GM23338 (cell line): ENCODE measurements around the gene CIRBP. TPM values are rescaled to one million over a fixed set of nuclear protein-coding genes. Genes with fewer than 3 reads are reported as not detected.

Source experiments
- ATAC-seq: fragments of 200-7000 bp; cut with Tn5 transposase; 3 replicates; pipeline ENCODE4 v1.9.1; 2020
- DNase-seq: peaks from one replicate; pipeline ENCODE4 v3.0.0-alpha.2; 2015; ENCODE audit warnings: low spot score
- H2AFZ ChIP-seq: fragments of 200-600 bp; sonication (generic); 2 replicates; pipeline ENCODE4 v1.8.0; 2016; ENCODE audit warnings: antibody characterized with exemption, mild to moderate bottlenecking, moderate library complexity
- H3F3A ChIP-seq: fragments of 200-600 bp; sonication (generic); replicated peaks from 2 replicates; pipeline ENCODE4 v1.8.0; 2017; ENCODE audit warnings: antibody characterized with exemption, mixed run types, low read depth
- H3K27ac ChIP-seq: fragments of 200-600 bp; sonication (generic); 2 replicates; pipeline ENCODE4 v1.6.1; 2016; ENCODE audit warnings: low read depth
- H3K27me3 ChIP-seq: fragments of 200-600 bp; sonication (generic); 2 replicates; pipeline ENCODE4 v1.8.0; 2016; ENCODE audit warnings: mild to moderate bottlenecking, mixed run types, moderate library complexity; ENCODE audit not compliant: insufficient read depth
- H3K36me3 ChIP-seq: fragments of 200-600 bp; sonication (generic); 2 replicates; pipeline ENCODE4 v1.8.0; 2016; ENCODE audit warnings: mild to moderate bottlenecking; ENCODE audit not compliant: insufficient read depth
- H3K4me1 ChIP-seq: fragments of 200-600 bp; sonication (generic); 2 replicates; pipeline ENCODE4 v1.8.0; 2016; ENCODE audit warnings: mild to moderate bottlenecking, moderate library complexity; ENCODE audit not compliant: insufficient read depth
- H3K4me2 ChIP-seq: fragments of 200-600 bp; sonication (generic); 2 replicates; pipeline ENCODE4 v1.7.1; 2017; ENCODE audit warnings: mixed run types
- H3K4me3 ChIP-seq: fragments of 200-600 bp; sonication (generic); 2 replicates; pipeline ENCODE4 v1.6.1; 2016; ENCODE audit warnings: mixed run types
- H3K79me2 ChIP-seq: fragments of 200-600 bp; sonication (generic); replicated peaks from 2 replicates; pipeline ENCODE4 v1.8.0; 2017; ENCODE audit warnings: mild to moderate bottlenecking; ENCODE audit not compliant: insufficient read depth
- H3K9me2 ChIP-seq: fragments of 200-600 bp; sonication (generic); 2 replicates; pipeline ENCODE4 v1.8.0; 2017; ENCODE audit not compliant: insufficient read depth
- H4K20me1 ChIP-seq: fragments of 200-600 bp; sonication (generic); replicated peaks from 2 replicates; pipeline ENCODE4 v1.8.0; 2017; ENCODE audit warnings: mild to moderate bottlenecking; ENCODE audit not compliant: insufficient read depth
- H3K27ac Mint-ChIP-seq: 2 replicates; pipeline ENCODE4 v1.8.0; 2020; ENCODE audit warnings: inconsistent platforms, mild to moderate bottlenecking, moderate library complexity, mixed read lengths
- H3K27me3 Mint-ChIP-seq: 3 replicates; pipeline ENCODE4 v1.8.0; 2022; ENCODE audit warnings: low read depth, mild to moderate bottlenecking, moderate library complexity, mixed read lengths, inconsistent platforms; ENCODE audit not compliant: insufficient read depth, poor library complexity
- H3K36me3 Mint-ChIP-seq: 3 replicates; pipeline ENCODE4 v1.8.0; 2021; ENCODE audit warnings: low read depth, mild to moderate bottlenecking, inconsistent platforms, moderate library complexity, mixed read lengths
- H3K4me1 Mint-ChIP-seq: 3 replicates; pipeline ENCODE4 v1.8.0; 2020; ENCODE audit warnings: mild to moderate bottlenecking, inconsistent platforms, mixed read lengths
- H3K4me3 Mint-ChIP-seq: 3 replicates; pipeline ENCODE4 v1.8.0; 2021; ENCODE audit warnings: moderate library complexity, mild to moderate bottlenecking, inconsistent platforms, mixed read lengths
- H3K9me3 Mint-ChIP-seq: 3 replicates; pipeline ENCODE4 v1.8.0; 2020; ENCODE audit warnings: moderate library complexity, mild to moderate bottlenecking, inconsistent platforms, mixed read lengths
- CREB1 ChIP-seq: fragments of 250-450 bp; sonication (Bioruptor Pico); IDR thresholded peaks from 2 replicates; pipeline ENCODE4 v1.5.0; 2020; ENCODE audit warnings: low read depth, mild to moderate bottlenecking, moderate library complexity
- EZH2 ChIP-seq: fragments of 200-600 bp; sonication (generic); IDR thresholded peaks from one replicate; pipeline ENCODE4 v1.8.0; 2017; ENCODE audit warnings: antibody characterized with exemption, mild to moderate bottlenecking, low read depth; ENCODE audit not compliant: unreplicated experiment
- EZH2phosphoT487 ChIP-seq: fragments of 200-600 bp; sonication (generic); IDR thresholded peaks from one replicate; pipeline ENCODE4 v1.8.1; 2018; ENCODE audit warnings: antibody characterized with exemption; ENCODE audit not compliant: unreplicated experiment
- JUNB ChIP-seq: IDR thresholded peaks from one replicate; pipeline ENCODE4 v1.6.1; 2016; ENCODE audit warnings: antibody characterized with exemption; ENCODE audit not compliant: unreplicated experiment
- NANOG ChIP-seq: IDR thresholded peaks from 2 replicates; pipeline ENCODE4 v1.6.1; 2016; ENCODE audit warnings: antibody characterized with exemption, borderline replicate concordance
- POLR2AphosphoS5 ChIP-seq: IDR thresholded peaks from 2 replicates; pipeline ENCODE4 v1.6.1; 2016; ENCODE audit warnings: antibody characterized with exemption, low read depth
- STAT1 ChIP-seq: IDR thresholded peaks from one replicate; pipeline ENCODE4 v1.6.1; 2016; ENCODE audit warnings: antibody characterized with exemption; ENCODE audit not compliant: unreplicated experiment
- ZNF114 ChIP-seq: fragments of 250-450 bp; sonication (Bioruptor Pico); IDR thresholded peaks from 2 replicates; pipeline ENCODE4 v1.5.0; 2020; ENCODE audit warnings: mild to moderate bottlenecking, moderate library complexity
- polyA plus RNA-seq: library from polyadenylated mRNA; unstranded; fragments of >200 nt; fragmentation: Nextera tagmentation; extraction: Ambion mirVana; gene quantifications from 2 replicates; pipeline ENCODE4 v1.2.1, GENCODE V29; 2016
- total RNA-seq: library from RNA; depleted of rRNA; stranded (reverse); fragments of >200 nt; shearing (Covaris generic); gene quantifications from 2 replicates; pipeline ENCODE4 v1.2.3, GENCODE V29; 2014
- TF ChIP-seq, protein P1 (sequence below), 2 experiments: fragments of 200-600 bp in 1 of 2; sonication (generic) in 1 of 2; conservative IDR thresholded peaks; 2 replicates each; pipeline versions ENCODE4 v1.5.1 to v1.6.1; 2016 to 2017; ENCODE audit warnings: antibody characterized with exemption in 2 of 2, low read depth in 2 of 2, mild to moderate bottlenecking in 2 of 2, moderate library complexity in 1 of 2
- TF ChIP-seq, protein P2 (sequence below): IDR thresholded peaks from one replicate; pipeline ENCODE4 v1.6.1; 2018; ENCODE audit warnings: antibody characterized with exemption; ENCODE audit not compliant: unreplicated experiment

CIRBP gene
- total and polyA plus RNA-seq, 2 experiments from 2014 or later = 153 to 202 TPM

DNA sequence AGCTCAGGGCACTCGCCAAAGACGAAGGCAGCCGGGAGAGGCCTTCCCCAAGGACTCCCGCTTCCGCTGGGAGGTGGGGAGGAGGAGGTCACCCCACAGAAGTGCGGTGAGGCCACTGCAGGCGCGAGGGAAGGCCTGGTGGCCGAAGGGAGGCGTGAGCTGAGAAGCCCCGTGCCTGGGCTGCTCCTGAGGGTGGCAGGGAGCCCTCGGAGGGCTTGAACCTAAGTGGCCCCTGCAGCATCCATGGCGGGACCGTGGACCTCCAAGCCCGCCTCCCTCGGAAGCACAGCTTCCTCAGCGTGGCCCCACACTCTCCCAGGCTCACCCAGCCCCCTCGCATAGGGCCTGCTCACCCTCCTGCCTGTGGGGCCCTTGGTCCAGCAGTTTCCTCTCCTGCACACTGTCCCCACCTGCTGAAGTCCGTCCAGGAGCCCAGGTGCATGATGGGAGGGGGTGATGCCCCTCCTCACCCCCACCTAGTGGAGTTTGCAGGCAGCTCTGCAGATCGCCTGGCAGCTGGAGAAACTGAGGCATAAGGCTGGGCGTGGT lies 42.5 kb downstream of the CIRBP start:
- no peaks in the 10 kb centered on the region for H3K4me1 ChIP-seq
- H3K4me3 ChIP-seq = no peak overlapping the region
- no peaks in the 10 kb centered on the region for H3K9me3 Mint-ChIP-seq
- H3K79me2 ChIP-seq = no peaks in the 10 kb centered on the region
- H3K4me3 Mint-ChIP-seq = no peak overlapping the region
- H3K27me3 Mint-ChIP-seq = peaks cover 25% of the 10 kb centered on the region
- H3K27me3 ChIP-seq = peaks cover 6% of the 10 kb centered on the region; the same call in 1 of the 2 replicates
- H3K36me3 ChIP-seq = no peaks in the 10 kb centered on the region
- no peak overlapping the region for H2AFZ ChIP-seq
- no peak overlapping the region for H3K4me2 ChIP-seq
- H3K4me1 Mint-ChIP-seq = no peaks in the 10 kb centered on the region
- H3F3A ChIP-seq = 0 out of 2 replicates have a peak, but pooled peaks cover 2% of the 10 kb centered on the region
- TF ChIP-seq, protein P1, sequence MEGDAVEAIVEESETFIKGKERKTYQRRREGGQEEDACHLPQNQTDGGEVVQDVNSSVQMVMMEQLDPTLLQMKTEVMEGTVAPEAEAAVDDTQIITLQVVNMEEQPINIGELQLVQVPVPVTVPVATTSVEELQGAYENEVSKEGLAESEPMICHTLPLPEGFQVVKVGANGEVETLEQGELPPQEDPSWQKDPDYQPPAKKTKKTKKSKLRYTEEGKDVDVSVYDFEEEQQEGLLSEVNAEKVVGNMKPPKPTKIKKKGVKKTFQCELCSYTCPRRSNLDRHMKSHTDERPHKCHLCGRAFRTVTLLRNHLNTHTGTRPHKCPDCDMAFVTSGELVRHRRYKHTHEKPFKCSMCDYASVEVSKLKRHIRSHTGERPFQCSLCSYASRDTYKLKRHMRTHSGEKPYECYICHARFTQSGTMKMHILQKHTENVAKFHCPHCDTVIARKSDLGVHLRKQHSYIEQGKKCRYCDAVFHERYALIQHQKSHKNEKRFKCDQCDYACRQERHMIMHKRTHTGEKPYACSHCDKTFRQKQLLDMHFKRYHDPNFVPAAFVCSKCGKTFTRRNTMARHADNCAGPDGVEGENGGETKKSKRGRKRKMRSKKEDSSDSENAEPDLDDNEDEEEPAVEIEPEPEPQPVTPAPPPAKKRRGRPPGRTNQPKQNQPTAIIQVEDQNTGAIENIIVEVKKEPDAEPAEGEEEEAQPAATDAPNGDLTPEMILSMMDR (conservative IDR thresholded peaks at IDR 0.05; ENCODE audit: low read depth in 2 of 2) = peak in 1 of 2 experiments; percentile 13; a peak in 1 of 4 replicates
- TF ChIP-seq JUNB = no peak
- no peak; the same call in 2 of the 3 replicates for ATAC-seq
- DNase-seq = no peak
- H3K27ac Mint-ChIP-seq = no peak overlapping the region
- no peaks in the 10 kb centered on the region for H3K9me2 ChIP-seq
- no peaks in the 10 kb centered on the region for H3K36me3 Mint-ChIP-seq
- H3K27ac ChIP-seq = no peak overlapping the region
- H4K20me1 ChIP-seq = no peaks in the 10 kb centered on the region; the same call in 1 of the 2 replicates

DNA sequence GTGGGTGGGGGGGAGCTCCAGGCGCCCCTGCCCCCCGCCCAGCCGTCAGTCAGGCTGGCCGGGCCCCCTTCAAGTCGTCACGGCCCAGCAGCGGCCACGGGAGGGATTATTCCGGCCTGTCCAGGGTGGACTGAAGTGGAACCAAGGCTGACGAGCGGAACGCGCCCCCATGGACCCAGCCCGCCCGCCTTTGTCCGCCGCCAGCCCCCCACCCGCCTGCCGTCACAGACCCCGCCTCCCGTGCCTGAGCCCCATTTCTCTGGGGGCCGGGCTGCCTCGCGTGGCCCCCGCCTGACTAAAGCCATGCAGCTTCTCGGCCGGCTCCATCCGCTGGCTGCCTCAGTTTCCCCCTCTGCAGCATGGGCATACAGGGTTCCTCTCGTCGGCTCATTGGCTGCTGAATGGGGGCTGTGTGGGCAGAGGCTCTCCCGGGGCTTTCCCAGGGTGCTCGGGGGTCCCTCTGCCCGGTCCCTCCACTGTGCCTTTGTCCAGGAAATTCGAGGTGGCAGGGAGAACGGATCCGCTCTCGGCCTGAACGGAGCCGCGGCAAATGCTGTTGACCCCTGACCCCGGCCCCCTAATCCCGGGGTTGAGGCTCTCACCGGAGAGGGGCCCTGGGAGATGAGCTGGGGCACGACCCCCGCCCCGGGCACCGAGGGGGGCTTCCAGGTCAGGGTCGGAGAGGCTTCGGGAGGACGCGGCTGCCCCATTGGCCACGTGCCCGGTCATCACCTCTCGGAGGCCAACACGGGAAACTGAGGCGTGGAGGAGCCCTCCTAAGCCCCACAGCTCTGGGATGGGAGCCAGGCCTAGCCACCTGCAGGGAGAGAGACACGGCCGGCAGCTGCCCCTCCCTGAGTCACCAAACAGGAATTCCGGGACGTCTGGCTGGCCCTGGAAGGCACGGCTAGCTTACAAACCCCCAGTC lies 43.9 kb downstream of the CIRBP start:
- Histone ChIP-seq H3F3A (0 out of 2 replicates have a peak, but pooled peaks cover 2% of the 10 kb centered on the region), H3K4me3 (no peak overlapping the region), H3K4me1 (no peaks in the 10 kb centered on the region), H3K9me2 (no peaks in the 10 kb centered on the region), H3K79me2 (no peaks in the 10 kb centered on the region), H3K27ac (no peak overlapping the region), H3K27me3 (peaks cover 9% of the 10 kb centered on the region; the same call in 1 of the 2 replicates), H3K36me3 (no peaks in the 10 kb centered on the region), H3K4me2 (no peak overlapping the region), H2AFZ (no peak overlapping the region), H4K20me1 (no peaks in the 10 kb centered on the region; the same call in 1 of the 2 replicates)
- Mint-ChIP-seq H3K27me3 (peaks cover 27% of the 10 kb centered on the region), H3K4me1 (no peaks in the 10 kb centered on the region), H3K9me3 (no peaks in the 10 kb centered on the region), H3K4me3 (no peak overlapping the region), H3K27ac (no peak overlapping the region), H3K36me3 (no peaks in the 10 kb centered on the region)
- ATAC-seq (no peak), DNase-seq (no peak)
- no peak for TF ChIP-seq EZH2
- no peak for TF ChIP-seq NANOG
- TF ChIP-seq POLR2AphosphoS5 = no peak
- TF ChIP-seq CREB1 (CRISPR knock-in tag) = no peak
- TF ChIP-seq, protein P2, sequence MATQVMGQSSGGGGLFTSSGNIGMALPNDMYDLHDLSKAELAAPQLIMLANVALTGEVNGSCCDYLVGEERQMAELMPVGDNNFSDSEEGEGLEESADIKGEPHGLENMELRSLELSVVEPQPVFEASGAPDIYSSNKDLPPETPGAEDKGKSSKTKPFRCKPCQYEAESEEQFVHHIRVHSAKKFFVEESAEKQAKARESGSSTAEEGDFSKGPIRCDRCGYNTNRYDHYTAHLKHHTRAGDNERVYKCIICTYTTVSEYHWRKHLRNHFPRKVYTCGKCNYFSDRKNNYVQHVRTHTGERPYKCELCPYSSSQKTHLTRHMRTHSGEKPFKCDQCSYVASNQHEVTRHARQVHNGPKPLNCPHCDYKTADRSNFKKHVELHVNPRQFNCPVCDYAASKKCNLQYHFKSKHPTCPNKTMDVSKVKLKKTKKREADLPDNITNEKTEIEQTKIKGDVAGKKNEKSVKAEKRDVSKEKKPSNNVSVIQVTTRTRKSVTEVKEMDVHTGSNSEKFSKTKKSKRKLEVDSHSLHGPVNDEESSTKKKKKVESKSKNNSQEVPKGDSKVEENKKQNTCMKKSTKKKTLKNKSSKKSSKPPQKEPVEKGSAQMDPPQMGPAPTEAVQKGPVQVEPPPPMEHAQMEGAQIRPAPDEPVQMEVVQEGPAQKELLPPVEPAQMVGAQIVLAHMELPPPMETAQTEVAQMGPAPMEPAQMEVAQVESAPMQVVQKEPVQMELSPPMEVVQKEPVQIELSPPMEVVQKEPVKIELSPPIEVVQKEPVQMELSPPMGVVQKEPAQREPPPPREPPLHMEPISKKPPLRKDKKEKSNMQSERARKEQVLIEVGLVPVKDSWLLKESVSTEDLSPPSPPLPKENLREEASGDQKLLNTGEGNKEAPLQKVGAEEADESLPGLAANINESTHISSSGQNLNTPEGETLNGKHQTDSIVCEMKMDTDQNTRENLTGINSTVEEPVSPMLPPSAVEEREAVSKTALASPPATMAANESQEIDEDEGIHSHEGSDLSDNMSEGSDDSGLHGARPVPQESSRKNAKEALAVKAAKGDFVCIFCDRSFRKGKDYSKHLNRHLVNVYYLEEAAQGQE = no peak
- no peak for TF ChIP-seq STAT1
- TF ChIP-seq EZH2phosphoT487 = no peak
- no peak for TF ChIP-seq JUNB
- TF ChIP-seq ZNF114 (CRISPR knock-in tag) = no peak
